ENCODE results near the gene DNAH10.
A peak's percentile ranks its signal among the peaks of the same experiment; 100 is the strongest.

DNAH10 gene

GRCh38 chr12:123979566-123979965 lies 217.5 kb downstream of the DNAH10 start:
- Histone ChIP-seq H3K79me2 (ENCODE audit: insufficient read depth, low read length) (0 out of 2 replicates have a peak, but pooled peaks cover 8% of the 10 kb centered on the region), H3K27ac (ENCODE audit: low read depth, low read length, poor library complexity, severe bottlenecking) (no peak overlapping the region), H2AFZ (ENCODE audit: low read length) (no peak overlapping the region), H3F3A (ENCODE audit: insufficient read depth, low read length) (no peaks in the 10 kb centered on the region), H3K4me1 (ENCODE audit: insufficient read depth, low read length, severe bottlenecking) (peaks cover 8% of the 10 kb centered on the region), H3K4me2 (ENCODE audit: low read length) (no peak overlapping the region), H3K9me2 (ENCODE audit: low read depth, low read length) (no peaks in the 10 kb centered on the region), H4K20me1 (ENCODE audit: insufficient read depth, low read length) (no peaks in the 10 kb centered on the region), H3K9ac (ENCODE audit: low read length) (no peak overlapping the region), H3K27me3 (ENCODE audit: insufficient read depth, low read length) (no peaks in the 10 kb centered on the region), H3K9me3 (ENCODE audit: low read length) (no peaks in the 10 kb centered on the region), H3K36me3 (ENCODE audit: insufficient read depth, low read length) (peaks cover 30% of the 10 kb centered on the region), H3K4me3 (ENCODE audit: low read depth, low read length, poor library complexity, severe bottlenecking) (no peak overlapping the region)
- TF ChIP-seq CTCF (IDR thresholded peaks at IDR 0.05; ENCODE audit: low read length) (no peak), EZH2 (IDR thresholded peaks at IDR 0.05; ENCODE audit: borderline replicate concordance, low read length) (no peak)

GRCh38 chr12:123982269-123982668 lies 220.2 kb downstream of the DNAH10 start:
- Histone ChIP-seq H3K27ac (ENCODE audit: low read depth, low read length, poor library complexity, severe bottlenecking) (no peak overlapping the region), H3K27me3 (ENCODE audit: insufficient read depth, low read length) (no peaks in the 10 kb centered on the region), H3K4me1 (ENCODE audit: insufficient read depth, low read length, severe bottlenecking) (no peaks in the 10 kb centered on the region), H3F3A (ENCODE audit: insufficient read depth, low read length) (no peaks in the 10 kb centered on the region), H2AFZ (ENCODE audit: low read length) (no peak overlapping the region), H3K4me2 (ENCODE audit: low read length) (no peak overlapping the region), H3K9me2 (ENCODE audit: low read depth, low read length) (no peaks in the 10 kb centered on the region), H3K9ac (ENCODE audit: low read length) (no peak overlapping the region), H3K79me2 (ENCODE audit: insufficient read depth, low read length) (peaks cover 10% of the 10 kb centered on the region; the same call in 1 of the 2 replicates), H3K9me3 (ENCODE audit: low read length) (no peaks in the 10 kb centered on the region), H3K4me3 (ENCODE audit: low read depth, low read length, poor library complexity, severe bottlenecking) (no peak overlapping the region), H3K36me3 (ENCODE audit: insufficient read depth, low read length) (peaks cover 9% of the 10 kb centered on the region), H4K20me1 (ENCODE audit: insufficient read depth, low read length) (no peaks in the 10 kb centered on the region)
- TF ChIP-seq CTCF (IDR thresholded peaks at IDR 0.05; ENCODE audit: low read length), result no peak
- TF ChIP-seq EZH2 (IDR thresholded peaks at IDR 0.05; ENCODE audit: borderline replicate concordance, low read length), result no peak

- Histone ChIP-seq H3K79me2 (ENCODE audit: insufficient read depth, low read length) (peaks cover 7% of the 10 kb centered on the region; the same call in 1 of the 2 replicates), H2AFZ (ENCODE audit: low read length) (no peak overlapping the region), H3K9me2 (ENCODE audit: low read depth, low read length) (no peaks in the 10 kb centered on the region), H3K9ac (ENCODE audit: low read length) (no peak overlapping the region), H3K36me3 (ENCODE audit: insufficient read depth, low read length) (peaks cover 18% of the 10 kb centered on the region; the same call in 1 of the 2 replicates), H4K20me1 (ENCODE audit: insufficient read depth, low read length) (no peaks in the 10 kb centered on the region), H3K27me3 (ENCODE audit: insufficient read depth, low read length) (no peaks in the 10 kb centered on the region), H3K4me3 (ENCODE audit: low read depth, low read length, poor library complexity, severe bottlenecking) (no peak overlapping the region), H3F3A (ENCODE audit: insufficient read depth, low read length) (no peaks in the 10 kb centered on the region), H3K4me2 (ENCODE audit: low read length) (no peak overlapping the region), H3K9me3 (ENCODE audit: low read length) (no peaks in the 10 kb centered on the region), H3K27ac (ENCODE audit: low read depth, low read length, poor library complexity, severe bottlenecking) (no peak overlapping the region), H3K4me1 (ENCODE audit: insufficient read depth, low read length, severe bottlenecking) (no peaks in the 10 kb centered on the region)
- no peak for TF ChIP-seq EZH2 (IDR thresholded peaks at IDR 0.05; ENCODE audit: borderline replicate concordance, low read length)
- peak; percentile 77 for TF ChIP-seq CTCF (IDR thresholded peaks at IDR 0.05; ENCODE audit: low read length)
These were observed 221.9 kb downstream of the DNAH10 start for GRCh38 chr12:123983822-123984485.
